Central memory CD4-positive, alpha-beta T cell (primary cell): ENCODE measurements around the gene GET3.
"Not testable (repeated sequence)": the region's sequence is repeated elsewhere in the genome, so short reads cannot be mapped to it uniquely, and the experiment has no call there.

ENCODE experiments used
- DNase-seq: peaks from one replicate; pipeline ENCODE4 v3.0.0; 2022
- total RNA-seq, 3 experiments: gene quantifications; one replicate each; lab custom pipeline; 2026; lab: John Stamatoyannopoulos, UW

GET3 gene
- 18.7 to 69.0 (median 34.4) reads per million in 3 experiments for total RNA-seq

DNA sequence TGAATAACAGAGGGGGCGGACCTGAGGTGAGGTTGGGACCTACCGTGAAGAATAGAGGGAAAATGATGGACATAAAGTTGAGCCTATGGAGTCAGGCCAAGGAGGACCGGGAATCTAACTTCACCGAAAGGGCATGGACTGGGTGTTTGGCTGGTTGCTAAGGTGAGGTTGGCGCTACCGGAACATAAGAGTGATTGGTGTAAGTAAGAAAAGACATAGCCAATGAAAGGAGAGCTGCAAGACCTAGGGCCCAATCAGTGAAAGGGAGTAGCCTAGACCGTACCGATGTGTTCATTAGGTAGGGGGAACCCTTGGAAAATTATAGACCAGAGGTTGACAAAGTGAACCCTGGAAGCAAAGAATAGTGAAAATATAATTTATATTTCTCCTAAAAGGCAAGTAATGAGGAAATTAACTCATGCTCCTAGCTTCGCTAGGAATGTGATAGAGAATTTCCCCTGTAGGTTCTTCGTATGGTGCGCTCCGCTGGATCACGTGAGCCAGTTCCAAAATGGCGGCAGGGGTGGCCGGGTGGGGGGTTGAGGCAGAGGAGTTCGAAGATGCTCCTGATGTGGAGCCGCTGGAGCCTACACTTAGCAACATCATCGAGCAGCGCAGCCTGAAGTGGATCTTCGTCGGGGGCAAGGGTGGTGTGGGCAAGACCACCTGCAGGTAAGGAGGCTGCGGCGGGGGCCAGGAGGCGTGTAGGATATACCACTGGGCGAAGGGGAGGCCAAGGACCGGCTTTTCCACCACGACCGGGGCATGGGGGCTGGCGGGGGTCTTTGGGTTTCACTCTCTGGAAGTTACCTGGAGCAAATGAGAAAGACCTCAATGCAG is at the start of gene GET3:
TSS of gene GET3 (plus strand) at position 503 of the 840 bp plus-strand sequence. CDS start at position 512, 9 bp downstream.
- DNase-seq: peak; percentile 88

DNA sequence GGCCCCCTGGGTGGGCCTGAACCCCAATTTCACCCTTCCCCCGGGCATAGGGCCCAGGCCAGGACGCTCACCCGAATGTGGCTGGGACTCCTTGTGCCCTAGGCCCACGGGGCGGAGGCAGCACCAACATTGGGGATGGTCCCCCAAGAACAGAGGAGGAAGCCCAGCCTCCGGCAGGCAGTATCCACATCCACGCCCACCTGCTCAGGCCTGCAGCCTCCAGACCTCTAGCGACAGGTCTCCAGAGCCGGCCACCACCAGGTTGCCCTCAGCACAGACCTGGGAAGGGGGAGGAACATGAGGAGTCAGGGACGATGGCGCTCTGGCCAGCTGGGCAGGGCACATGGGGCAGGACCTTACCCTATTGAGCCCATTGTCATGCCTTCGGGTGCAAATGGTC is 48.3 kb upstream of the GET3 start:
- no peak for DNase-seq

DNA sequence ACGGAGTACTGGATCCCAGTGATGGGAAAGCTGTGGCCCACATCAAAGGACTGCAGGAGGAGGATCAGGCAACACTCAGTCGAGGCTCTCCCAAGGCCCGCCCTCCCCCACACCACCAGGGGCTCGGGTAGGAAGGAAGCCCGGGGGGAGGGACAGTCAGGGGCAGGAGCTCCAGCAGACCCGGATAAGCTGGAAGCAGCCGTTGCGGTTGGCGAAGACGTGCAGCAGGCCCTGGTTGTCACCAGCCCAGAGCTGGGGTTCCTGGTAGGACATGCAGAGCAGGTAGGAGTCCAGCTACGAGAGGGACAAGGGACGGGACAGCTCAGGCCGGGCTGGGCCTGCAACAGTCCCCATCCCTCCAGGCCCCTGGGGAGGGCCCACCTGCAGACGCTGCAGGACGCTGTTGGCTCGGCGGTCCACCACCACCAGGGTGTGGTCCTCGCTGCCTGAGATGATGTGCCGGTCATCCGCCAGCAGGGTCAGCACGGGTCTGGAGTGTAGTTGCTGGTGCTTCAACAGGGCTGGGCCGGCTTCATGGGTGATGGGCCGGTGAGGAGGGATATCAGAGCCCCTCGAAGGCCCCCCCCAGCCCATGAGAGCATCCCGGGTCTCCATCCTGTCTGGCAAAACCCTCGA is 47.6 kb upstream of the GET3 start:
- DNase-seq: no peak

DNA sequence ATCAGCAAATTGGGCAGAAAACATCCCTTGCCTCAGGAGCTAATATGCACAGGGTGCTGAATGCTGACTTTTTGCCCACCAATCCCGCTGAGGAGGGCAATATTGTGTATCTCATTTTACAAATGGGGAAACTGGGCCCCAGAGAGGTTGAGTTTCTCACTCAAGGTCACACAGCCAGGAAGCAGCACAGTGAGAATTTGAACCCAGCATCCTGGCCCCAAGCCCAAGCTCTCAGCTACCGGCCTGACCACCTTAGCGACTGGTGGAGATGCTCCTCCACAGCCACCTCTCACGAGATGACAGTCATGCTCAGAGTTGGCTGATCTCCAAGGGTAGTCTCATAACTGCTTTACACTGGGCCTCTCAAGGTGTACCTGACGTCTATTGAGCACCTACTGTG is 44.3 kb upstream of the GET3 start:
- no peak for DNase-seq

DNA sequence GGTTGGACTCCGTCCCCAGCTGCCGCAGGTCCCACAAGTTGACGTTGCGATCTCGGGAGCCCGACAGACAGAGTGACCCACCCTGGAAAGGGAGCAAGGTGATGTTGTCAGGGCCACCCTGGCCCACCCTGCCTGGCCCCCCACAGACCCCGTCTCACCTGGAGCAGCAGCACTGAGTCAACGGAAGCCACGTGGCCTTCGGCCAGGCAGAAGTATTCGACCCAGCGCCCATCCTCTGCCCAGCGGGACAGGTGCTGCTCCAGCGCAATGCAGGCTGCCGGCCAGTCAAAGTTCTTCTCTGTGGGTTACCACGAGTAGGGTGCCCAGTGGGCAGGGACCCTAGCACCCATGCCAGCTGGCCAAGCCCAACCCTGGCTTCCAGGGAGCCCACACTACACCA is 42.7 kb upstream of the GET3 start:
- no peak for DNase-seq

DNA sequence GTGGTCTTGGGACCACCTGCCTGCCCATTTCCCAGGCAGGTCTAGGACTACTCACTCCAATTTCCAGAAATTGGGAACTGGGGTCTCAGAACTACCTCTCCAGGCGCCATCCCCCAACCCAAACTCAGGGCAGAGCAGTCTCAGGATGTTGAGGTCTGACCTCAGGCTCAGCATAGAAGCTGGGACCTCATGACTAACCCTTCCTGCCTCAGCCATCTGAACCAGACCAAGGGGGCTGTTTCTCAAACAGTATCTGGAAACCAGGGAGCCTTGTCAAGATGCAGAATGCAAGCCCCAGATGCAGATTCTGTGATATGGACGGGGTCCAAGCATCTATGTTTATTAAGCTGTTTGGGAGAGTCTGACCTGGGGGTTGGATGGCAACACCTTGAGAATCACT is 42.2 kb upstream of the GET3 start:
- DNase-seq: no peak

DNA sequence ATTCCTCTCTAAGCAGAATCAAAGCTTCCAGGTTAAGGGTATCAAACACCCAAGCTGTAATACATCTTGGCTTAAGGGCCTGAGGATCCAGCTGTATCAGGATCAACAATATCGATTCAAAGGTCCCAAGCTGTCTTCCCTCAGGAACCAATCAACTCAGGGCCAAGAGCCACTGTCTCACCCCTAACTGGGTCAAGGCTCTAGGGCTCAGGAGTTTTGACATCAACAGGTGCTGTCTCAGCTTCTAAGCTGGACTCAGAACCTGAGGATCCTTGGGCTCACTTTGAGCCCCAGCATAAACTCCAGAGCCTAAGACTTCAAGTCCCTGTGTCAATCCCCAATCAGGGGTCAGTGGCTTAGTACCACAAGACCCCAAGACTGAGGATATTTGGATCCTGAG is 41.8 kb upstream of the GET3 start:
- DNase-seq: no peak

DNA sequence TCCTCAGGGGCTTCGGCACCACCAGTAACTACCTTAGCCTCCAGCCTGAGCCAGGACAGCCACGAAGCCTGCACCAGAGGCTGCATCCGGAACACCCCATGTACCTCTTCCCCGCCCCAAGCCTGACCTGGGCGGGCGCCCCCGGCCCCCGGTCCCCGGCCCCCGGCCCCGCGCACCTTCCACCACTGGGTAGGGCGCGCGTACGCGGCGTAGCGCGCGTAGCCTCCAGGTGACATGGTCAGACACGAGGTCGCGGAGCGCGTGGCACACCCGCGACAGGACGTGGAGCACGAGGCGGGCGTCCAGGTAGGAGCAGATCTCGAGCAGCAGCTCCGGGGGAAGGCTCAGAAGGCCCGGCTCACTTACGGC is 41.3 kb upstream of the GET3 start:
- no peak for DNase-seq

DNA sequence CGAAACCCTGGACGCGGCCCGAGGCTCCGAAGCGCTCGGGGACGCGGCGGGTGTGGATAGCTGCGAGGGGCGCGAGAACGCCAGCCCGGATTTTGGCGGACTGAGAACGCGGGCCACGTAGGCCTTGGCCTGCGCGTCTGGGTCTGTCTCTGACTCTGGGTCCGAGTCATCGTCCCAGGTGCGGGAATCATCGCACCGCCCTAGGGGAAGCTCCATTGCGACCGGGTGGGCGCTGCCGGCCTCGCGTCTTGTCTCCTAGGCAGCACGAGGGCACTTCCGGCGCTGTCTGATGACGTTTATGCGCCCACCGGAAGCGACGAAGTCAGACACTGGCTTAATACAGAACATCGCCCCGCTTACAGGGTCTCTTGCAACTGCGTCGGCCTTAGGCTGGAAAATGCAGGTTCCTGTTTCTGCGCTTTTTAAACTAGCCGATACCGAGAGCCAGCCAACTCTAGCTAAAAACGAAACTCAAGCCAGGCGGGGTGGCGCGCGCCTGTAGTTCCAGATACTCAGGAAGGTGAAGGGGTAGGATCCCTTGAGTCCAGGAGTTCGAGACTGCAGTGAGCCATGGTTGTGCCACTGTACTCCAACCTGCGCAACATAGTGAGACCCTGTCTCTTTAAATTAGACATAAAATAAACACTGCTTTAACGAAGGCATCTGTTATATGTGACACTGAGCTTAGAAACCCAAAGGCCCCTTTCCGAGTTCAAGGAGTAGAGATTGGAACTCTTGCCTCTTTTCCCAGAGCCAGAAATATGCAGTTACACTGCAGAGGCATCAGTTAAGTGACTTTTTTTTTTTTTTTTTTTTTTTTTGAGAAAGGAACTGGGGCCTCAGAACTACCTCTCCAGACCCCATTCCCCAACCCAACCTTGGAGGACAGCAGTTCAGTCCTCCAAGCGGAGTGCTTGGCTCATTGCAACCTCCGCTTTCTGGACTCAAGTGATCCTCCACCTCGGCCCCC is 40.6 kb upstream of the GET3 start, which contains the start of gene FBXW9:
TSS of gene FBXW9 (minus strand) at position 266 of the 970 bp plus-strand sequence. CDS start at position 216, 50 bp downstream.
- DNase-seq: peak; percentile 90

DNA sequence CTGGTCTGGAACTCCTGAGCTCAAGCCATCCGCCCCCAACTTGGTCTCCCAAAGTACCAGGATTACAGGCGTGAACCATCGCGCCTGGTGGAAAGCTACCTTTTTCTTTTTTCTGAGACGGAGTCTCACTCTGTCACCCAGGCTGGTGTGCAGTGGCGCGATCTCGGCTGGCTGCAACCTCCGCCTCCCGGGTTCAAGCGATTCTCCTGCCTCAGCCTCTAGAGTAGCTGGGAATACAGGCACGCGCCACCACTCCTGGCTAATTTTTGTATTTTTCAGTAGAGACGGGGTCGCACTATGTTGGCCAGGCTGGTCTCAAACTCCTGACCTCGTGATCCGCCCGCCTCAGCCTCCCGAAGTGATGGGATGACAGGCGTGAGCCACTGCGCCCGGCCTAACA is 39.9 kb upstream of the GET3 start:
- not testable (repeated sequence) for DNase-seq

DNA sequence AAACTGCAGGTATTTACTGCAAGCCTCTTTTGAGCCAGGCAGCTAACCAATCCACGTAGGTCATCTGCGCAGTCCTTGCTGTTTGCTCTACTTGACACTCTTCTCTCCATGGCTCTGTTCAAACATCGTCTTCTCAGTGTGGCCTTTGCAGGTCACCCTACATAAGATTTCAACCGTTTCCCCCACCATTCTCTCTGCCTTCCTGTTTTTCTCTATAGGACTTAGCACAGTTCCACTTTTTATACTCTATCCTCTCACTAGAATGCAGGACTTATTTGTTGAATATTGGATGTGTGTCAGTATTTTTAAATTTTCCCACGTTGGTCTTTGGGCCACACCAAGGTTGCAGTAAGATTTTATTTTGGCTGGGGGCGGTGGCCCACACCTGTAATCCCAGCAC is 39.2 kb upstream of the GET3 start:
- no peak for DNase-seq

DNA sequence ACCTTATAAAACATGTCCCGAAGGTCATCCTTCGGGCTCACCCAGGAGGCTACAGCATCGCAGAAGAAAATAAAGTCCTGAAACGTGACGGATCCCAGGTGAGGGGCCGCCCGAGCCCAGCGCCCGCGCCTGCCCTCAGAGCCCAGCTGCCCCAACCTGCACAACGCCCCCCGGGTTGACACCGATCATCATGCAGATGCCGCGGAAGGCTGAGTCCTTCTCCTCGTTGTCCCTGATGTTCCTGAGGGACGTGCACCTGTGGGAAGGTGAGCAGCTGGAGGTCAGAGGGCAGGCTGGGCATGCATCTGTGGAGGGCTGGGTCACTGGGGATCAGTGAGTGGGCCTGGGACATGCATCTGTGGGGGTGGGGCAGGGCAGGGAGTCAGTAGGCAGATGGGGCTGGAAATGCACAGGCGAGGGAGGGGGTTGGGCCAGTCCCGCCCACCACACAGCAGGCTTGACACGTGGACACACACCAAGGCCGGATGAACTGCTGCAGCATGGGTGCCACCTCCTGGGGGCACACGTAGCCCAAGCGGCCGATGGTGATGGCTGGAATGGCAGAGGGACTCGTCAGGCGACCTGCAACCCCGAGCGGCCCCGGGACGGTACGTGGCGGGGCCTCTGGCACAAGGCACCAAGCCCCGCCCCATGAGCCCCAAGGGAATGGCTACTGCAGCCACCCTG is 35.6 kb upstream of the GET3 start:
- no peak for DNase-seq

DNA sequence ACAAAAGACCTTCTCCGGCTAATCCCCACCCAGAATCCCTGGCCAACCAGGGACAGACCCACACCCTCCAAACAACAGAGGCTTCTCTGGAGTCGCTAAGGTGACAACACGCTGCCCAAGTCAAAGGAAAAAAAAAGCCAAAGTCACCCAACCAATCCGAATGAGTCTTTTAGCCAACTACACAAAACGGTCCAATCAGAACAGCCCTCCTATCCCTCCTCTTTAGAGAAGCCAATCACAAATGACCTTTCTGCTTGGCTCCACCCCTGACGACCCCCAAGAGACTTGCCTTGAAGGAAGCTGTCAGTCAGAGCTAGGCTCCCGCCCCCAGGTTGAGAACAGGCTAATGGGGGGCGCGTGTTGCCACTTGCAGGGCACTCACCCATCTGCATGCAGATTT is 34.3 kb upstream of the GET3 start:
- DNase-seq: no peak

DNA sequence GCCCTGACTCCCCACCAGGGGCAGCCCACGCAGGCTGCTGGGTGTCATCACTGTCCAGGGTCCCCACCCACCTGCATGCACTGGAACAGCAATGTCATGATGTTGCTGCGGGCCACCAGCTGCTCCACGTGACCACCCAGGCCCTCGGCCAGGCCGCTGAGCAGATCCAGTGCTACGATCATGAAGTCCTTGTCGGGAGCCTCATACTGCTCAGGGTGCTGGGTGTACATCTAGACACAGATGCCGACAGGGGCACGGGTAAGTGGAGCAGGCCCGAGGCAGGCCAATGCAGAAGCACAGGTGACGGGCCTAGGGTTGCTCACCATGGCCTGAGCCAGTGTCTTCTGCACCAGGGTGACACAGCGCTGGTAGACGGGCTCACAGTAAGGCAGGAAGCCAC is 32.1 kb upstream of the GET3 start:
- no peak for DNase-seq

DNA sequence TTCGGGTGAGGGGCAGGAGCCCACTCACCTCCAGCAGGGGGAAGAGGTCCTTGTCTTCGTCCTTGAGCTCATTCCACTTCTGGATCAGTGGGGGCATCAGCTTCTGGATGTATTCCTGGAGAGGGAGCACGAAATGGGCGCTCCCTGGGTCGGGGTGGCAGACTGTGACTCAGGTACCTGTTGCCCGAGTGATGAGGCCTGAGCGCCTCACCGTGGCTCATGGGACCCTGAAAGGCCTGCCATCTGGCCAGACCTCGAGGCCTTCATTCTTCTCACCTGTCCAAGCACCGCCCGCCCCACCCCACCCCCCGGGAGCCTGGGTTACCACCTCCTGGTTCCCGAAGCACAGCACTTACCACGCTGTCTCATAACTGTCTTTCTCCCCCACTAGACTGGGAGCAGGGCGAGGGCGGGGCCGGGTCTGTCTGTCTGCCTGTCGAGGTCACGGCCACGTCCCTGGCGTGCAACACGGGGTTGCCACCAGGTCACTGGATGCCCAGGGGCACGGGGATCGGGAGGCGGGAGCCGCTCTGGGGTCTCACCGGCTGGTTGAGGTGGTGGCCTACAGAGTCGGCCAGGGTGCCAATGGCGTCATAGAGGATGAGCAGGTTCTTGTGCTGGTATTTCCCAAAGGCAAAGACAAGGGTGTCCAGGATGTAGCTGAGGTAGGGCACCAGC is 31.5 kb upstream of the GET3 start:
- no peak for DNase-seq

DNA sequence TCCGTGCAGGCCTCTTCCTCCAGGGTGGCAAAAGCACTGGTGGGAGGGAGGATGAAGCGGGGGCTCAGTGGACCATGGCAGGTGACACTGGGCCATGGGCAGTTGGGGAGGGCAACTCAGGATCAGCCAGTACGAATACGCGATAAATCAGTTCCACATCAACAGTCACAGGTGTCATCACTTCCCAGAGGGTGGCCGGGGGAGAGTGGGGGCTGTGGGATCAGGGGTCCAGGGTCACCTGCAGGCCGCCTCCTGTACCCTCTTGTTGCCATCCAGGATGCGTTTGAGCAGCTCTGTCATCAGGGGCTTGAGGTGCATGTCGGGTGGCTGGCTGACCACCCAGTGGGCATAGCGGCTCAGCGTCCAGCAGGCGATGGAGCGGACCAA is 31.0 kb upstream of the GET3 start:
- DNase-seq: no peak

DNA sequence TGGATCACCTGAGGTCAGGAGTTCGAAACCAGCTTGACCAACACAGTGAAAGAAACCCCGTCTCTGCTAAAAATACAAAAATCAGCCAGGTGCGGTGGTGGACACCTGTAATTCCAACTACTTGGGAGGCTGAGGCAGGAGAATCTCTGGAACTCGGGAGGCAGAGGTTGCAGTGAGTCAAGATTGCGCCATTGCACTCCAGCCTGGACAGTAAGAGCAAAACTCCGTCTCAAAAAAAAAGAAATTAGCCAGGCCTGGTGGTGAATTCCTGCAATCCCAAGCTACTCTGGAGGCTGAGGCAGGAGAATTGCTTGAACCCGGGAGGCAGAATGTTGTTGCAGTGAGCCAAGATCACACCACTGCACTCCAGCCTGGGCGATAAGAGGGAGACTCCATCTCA is 28.7 kb upstream of the GET3 start:
- DNase-seq: no peak

DNA sequence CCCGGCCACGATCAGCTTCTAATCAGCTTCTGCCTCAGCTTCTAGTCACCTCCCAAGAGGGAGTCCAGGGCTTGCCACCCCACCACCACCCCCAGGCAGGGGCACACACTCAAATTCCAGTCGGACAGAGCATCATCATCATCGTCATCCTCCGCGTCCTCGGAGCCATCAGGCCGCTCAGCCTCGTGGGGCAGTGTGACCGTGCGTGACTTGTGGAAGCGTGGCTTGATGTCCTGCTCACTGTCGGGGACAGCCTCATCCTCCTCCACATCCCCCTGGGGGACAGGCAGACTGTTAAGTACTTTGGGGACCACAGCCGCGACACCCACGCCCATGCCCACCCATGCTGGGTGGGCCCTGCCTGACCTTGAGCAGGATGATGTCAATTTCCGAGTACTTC is 26.1 kb upstream of the GET3 start:
- no peak for DNase-seq

DNA sequence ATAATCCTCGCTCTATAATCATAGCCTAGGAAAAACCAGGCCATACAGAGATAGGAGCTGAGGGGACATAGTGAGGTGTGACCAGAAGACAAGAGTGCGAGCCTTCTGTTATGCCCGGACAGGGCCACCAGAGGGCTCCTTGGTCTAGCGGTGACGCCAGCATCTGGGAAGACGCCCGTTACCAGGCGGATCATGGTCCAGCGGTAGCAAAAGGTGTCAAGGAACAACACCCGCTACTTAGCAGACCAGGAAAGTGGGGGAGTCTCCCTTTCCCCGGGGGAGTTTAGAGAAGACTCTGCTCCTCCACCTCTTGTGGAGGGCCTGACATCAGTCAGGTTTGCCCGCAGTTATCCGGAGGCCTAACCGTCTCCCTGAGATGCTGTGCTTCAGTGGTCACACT is 25.2 kb upstream of the GET3 start:
- DNase-seq: not testable (repeated sequence)

DNA sequence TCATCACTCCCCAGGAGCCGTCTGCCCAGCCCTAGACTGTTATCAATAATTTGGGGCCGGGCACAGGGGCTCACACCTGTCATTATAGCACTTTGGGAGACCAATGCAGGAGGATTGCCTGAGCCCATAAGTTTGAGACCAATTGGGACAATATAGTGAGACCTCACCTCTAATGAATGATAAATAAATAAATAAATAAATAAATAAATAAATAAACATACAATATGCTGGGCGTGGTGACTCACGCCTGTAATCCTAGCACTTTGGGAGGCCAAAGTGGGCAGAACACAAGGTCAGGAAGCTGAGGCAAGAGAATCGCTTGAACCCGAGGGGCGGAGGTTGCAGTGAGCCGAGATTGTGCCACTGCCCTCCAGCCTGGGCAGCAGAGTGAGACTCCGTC is 24.0 kb upstream of the GET3 start:
- DNase-seq: not testable (repeated sequence)

DNA sequence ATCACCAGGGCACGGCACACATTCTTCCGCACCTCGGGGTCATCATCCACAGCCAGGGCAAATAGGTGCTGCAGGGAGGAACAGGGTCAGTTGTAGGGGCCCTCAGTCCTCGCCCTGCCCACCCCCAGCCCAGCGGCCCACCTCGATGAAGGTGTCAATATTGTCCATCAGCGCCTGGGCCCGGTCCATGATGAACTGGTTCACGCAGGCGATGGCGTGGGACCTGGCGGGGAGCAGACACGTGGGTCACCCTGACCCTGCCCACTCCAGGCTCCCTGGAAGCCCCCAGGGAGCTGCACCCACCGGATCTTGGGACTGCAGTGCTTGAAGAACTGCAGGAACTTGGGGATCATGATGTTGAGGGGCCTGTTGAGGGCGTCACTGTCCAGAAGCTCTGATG is 22.2 kb upstream of the GET3 start:
- no peak for DNase-seq

DNA sequence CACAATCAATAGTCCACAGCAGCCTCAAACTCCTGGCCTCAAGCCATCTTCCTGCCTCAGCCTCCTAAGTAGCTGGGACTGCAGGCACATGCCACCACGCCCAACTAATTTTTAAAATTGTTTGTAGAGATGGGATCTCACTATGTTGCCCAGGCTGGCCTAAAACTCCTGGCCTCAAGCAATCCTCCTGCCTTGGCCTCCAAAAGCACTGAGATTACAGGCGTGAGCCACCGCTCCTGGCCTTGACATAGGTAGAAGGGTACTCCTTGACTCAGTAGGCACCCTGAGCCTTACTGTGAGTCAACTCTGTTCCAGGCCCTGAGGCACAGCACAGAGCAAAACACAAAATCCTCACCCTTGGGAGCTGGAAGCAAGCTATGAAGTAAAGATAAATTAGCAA is 21.4 kb upstream of the GET3 start:
- DNase-seq: no peak
